Germinal center (tissue), 1 donor: ENCODE results near the gene ANTKMT.

Experiments used
- DNase-seq: peaks from one replicate; pipeline ENCODE4 v3.0.0; 2012; ENCODE audit warnings: mixed read lengths, low spot score

The ANTKMT gene

DNA sequence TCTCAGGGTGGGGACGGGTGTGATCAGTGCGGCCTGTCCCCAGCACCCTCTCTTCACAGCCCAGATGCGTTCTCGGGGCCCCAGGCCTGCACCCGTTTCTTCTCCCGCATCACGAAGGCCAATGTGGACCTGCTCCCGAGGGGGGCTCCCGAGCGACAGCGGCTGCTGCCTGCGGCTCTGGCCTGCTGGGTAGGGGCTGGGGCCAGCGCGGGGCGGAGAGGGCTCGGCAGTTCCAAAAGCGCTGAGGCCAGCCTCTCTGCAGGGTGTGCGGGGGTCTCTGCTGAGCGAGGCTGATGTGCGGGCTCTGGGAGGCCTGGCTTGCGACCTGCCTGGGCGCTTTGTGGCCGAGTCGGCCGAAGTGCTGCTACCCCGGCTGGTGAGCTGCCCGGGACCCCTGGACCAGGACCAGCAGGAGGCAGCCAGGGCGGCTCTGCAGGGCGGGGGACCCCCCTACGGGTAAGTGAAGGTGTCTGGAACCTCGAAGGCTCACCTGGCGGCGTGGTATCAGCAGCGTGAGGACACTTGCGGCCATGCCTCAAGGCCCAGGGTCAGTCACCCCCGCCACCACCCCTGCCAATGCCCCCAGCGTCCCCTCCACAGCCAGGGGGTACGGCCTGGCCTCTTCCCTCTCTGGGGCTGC is 44.0 kb downstream of the ANTKMT start:
- DNase-seq = no peak

DNA sequence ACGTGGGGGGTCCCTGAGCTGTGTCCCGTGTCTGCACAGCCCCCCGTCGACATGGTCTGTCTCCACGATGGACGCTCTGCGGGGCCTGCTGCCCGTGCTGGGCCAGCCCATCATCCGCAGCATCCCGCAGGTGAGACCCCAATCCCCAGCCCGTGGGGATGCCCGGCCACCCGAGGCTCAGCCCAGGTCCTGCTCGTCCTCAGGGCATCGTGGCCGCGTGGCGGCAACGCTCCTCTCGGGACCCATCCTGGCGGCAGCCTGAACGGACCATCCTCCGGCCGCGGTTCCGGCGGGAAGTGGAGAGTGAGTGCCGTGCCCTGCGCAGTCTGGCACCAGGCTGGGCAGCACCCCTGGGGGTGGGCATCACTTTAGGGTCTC is 44.5 kb downstream of the ANTKMT start:
- DNase-seq = no peak

DNA sequence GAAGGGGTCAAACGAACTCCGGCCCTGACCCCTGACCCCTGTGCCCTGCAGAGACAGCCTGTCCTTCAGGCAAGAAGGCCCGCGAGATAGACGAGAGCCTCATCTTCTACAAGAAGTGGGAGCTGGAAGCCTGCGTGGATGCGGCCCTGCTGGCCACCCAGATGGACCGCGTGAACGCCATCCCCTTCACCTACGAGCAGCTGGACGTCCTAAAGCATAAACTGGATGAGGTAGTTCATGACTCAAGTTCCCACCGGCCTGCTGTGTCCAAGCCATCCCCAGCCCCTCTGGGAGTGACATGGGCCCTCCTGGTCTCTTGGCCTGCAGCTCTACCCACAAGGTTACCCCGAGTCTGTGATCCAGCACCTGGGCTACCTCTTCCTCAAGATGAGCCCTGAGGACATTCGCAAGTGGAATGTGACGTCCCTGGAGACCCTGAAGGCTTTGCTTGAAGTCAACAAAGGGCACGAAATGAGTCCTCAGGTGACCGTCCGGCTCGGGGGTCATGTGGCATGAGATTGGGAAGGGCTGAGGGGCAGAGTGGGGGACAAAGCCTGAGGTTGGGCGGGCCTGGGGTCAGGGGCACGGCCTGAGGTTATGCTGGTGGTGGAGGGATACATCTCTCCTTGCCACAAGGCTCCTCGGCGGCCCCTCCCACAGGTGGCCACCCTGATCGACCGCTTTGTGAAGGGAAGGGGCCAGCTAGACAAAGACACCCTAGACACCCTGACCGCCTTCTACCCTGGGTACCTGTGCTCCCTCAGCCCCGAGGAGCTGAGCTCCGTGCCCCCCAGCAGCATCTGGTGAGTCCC is 45.3 kb downstream of the ANTKMT start:
- DNase-seq = no peak

DNA sequence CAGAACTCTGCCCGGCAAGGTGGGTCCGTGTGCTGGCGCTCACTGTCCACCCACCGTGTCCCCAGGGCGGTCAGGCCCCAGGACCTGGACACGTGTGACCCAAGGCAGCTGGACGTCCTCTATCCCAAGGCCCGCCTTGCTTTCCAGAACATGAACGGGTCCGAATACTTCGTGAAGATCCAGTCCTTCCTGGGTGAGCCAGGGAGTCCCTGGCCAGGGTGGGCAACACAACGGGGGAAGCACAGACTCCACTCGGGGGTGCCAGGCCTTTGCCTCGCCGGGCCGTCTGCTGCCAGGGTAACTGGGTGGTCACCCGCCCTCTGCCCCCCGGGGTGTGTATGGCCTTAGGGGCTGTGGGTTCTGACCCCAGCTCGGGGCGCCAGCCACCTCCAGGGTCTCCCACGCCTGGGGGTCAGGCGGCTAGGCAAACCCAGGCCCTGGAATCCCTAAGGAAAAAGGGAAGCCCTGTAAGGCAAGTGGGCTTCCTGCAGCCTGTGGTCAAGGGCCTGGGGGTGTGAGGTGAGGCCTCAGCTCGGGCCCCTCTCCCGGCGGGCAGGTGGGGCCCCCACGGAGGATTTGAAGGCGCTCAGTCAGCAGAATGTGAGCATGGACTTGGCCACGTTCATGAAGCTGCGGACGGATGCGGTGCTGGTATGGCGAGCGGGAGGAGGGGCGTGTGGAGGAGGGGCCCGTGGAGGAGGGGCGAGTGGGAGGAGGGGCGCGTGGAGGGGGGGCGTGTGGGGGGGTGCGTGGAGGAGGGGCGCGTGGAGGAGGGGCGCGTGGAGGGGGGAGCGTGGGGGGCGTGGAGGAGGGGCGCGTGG is 46.1 kb downstream of the ANTKMT start:
- DNase-seq = no peak

DNA sequence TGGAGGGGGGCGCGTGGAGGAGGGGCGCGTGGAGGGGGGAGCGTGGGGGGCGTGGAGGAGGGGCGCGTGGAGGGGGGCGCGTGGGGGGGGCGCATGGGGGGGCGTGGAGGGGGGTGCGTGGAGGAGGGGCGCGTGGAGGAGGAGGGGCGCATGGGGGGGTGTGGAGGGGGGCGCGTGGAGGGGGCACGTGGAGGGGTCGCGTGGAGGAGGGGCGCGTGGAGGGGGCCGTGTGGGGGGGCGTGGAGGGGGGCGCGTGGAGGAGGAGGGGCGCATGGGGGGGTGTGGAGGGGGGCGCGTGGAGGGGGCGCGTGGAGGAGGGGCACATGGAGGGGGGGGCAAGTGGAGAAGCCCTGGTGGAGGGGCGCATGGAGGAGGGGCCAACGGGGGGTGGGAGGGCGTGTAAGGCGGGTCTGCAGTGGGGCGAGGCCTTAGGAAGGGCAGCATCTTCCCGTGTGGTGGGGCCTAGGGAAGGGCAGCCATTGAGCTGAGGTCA is 46.8 kb downstream of the ANTKMT start:
- no peak for DNase-seq

DNA sequence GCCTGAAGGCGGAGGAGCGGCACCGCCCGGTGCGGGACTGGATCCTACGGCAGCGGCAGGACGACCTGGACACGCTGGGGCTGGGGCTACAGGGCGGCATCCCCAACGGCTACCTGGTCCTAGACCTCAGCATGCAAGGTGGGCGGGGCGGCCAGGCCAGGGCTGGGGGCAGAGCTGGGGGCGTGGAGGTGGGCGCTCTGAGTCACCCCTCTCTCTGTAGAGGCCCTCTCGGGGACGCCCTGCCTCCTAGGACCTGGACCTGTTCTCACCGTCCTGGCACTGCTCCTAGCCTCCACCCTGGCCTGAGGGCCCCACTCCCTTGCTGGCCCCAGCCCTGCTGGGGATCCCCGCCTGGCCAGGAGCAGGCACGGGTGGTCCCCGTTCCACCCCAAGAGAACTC is 47.5 kb downstream of the ANTKMT start:
- no peak for DNase-seq

DNA sequence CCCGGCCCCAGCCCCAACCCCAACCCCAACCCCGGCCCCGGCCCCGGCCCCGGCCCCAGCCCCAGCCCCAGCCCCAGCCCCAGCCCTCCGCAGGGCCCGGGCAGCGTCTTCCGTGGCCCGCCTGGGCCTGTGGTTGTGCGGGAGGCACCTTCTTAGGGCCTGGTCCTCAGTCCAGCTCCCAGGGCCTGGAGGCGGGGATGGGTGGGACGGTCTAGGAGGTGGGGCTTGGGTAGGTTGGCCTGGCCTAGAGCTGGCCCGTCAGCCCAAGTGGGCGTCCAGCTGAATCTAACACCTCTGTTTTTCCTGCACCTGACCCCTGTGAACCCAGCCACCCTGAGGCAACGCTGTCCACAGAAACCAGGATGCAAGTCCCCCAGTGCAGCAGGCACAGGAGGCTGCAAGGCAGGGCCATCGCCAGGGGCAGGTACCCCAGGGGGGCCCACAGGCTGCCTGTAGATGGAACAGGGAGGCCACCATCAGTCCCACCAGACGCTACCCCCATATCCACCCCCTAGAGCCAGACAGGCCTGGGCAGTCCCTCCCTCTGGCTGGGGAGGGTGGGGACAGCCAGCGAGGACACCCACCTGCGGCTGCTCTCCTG is 48.3 kb downstream of the ANTKMT start:
- no peak for DNase-seq

DNA sequence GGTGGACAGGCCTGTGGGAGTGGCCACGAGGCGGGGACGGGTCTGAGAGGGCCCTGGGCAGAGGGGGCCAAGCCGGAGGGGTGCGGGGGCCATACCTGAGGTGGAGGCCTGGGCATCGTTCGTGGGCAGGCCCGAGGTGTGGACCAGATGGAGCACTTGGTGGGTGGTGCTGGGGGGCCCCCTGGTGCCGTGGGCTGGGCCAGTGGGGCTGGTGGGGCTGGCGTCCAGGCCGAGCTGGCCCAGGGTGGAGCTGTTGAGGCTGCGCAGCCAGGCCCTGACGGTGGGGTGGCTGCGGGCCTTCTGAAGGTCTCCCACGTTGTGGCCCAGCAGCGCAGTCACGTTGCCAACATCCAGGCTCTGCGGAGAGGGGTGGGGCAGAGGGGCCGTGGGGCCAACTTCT is 49.0 kb downstream of the ANTKMT start:
- no peak for DNase-seq

DNA sequence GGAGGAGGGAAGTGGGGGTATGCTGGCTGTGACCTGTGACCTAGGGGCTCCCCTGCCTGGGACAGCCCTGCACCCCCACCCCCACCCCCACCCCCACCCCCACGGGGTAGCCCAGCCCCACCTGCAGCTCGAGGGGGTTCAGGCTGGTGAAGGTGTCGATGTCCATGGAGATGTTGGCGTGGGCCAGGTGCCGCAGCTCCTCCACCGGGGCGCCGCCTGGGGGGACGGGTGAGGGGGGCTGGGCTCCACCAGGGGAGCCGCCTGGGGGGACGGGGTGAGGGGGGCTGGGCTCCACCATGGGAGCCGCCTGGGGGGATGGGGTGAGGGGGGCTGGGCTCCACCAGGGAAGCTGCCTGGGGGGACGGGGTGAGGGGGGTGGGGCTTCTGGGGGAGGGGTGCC is 49.5 kb downstream of the ANTKMT start:
- DNase-seq = no peak
